GM21528 (cell line): ENCODE data around the gene FOXN1.
"Not testable (repeated sequence)": the region's sequence is repeated elsewhere in the genome, so short reads cannot be mapped to it uniquely, and the experiment has no call there.

Experiments used
- ATAC-seq: cut with Tn5 transposase; IDR thresholded peaks from one replicate; pipeline ENCODE4 v1.9.1; 2021; ENCODE audit warnings: mild to moderate bottlenecking, moderate library complexity; ENCODE audit not compliant: unreplicated experiment, low FRiP score

The FOXN1 gene

GRCh38 chr17:28505986-28506665, at the start of gene FOXN1:
Gene FOXN1 (plus strand): TSS chr17:28506348. CDS start chr17:28523970, 17,622 bp downstream.
- ATAC-seq, result no peak

GRCh38 chr17:28457890-28458289, 48.3 kb upstream of the FOXN1 start:
- ATAC-seq, result no peak

- not testable (repeated sequence) for ATAC-seq
Measured at GRCh38 chr17:28458881-28459280, 47.3 kb upstream of the FOXN1 start.

GRCh38 chr17:28460901-28461300, 45.2 kb upstream of the FOXN1 start:
- no peak for ATAC-seq

GRCh38 chr17:28466001-28466400, 40.1 kb upstream of the FOXN1 start:
- no peak for ATAC-seq

GRCh38 chr17:28466521-28467048, 39.6 kb upstream of the FOXN1 start:
- no peak for ATAC-seq

GRCh38 chr17:28467456-28468025, 38.6 kb upstream of the FOXN1 start:
- no peak for ATAC-seq

GRCh38 chr17:28468033-28468735, 38.0 kb upstream of the FOXN1 start:
- ATAC-seq, result not testable (repeated sequence)

- no peak for ATAC-seq
Measured at GRCh38 chr17:28468781-28469180, 37.4 kb upstream of the FOXN1 start.

- no peak for ATAC-seq
Measured at GRCh38 chr17:28469376-28469775, 36.8 kb upstream of the FOXN1 start.

GRCh38 chr17:28470266-28470913, 35.8 kb upstream of the FOXN1 start:
- ATAC-seq, result no peak

- no peak for ATAC-seq
Measured at GRCh38 chr17:28470914-28471366, 35.2 kb upstream of the FOXN1 start.

GRCh38 chr17:28471531-28472342, 34.4 kb upstream of the FOXN1 start:
- no peak for ATAC-seq

GRCh38 chr17:28472871-28473497, 33.2 kb upstream of the FOXN1 start:
- ATAC-seq, result no peak

- no peak for ATAC-seq
Measured at GRCh38 chr17:28473542-28473941, 32.6 kb upstream of the FOXN1 start, which contains the start of gene SLC13A2. Gene SLC13A2 (plus strand): TSS chr17:28473644. CDS start chr17:28473713, 69 bp downstream.

GRCh38 chr17:28474111-28474531, 32.0 kb upstream of the FOXN1 start:
- no peak for ATAC-seq

GRCh38 chr17:28475151-28475900, 30.8 kb upstream of the FOXN1 start:
- ATAC-seq, result no peak

GRCh38 chr17:28476076-28476865, 29.9 kb upstream of the FOXN1 start:
- no peak for ATAC-seq
